PC-3 (cell line): ENCODE measurements around the gene ZNF687. TPM values are rescaled to one million over a fixed set of nuclear protein-coding genes. Genes with fewer than 3 reads are reported as not detected.
A peak's percentile ranks its signal among the peaks of the same experiment; 100 is the strongest.

Source experiments
- ATAC-seq: fragments of 200-7000 bp; cut with Tn5 transposase; 2 replicates; pipeline ENCODE4 v1.9.1; 2020; ENCODE audit warnings: mild to moderate bottlenecking, moderate library complexity
- BruUV-seq: library from RNA; stranded (reverse); fragments of 400-500 nt; replicated peaks from 2 replicates; lab custom pipeline; 2021; lab: Mats Ljungman, UMichigan
- CTCF ChIA-PET: fragments of 300-600 bp; sonication (Branson Sonifier 250); formaldehyde crosslinking; loops from one replicate; lab custom pipeline; 2022; ENCODE audit warnings: antibody characterized with exemption; lab: Charles Lee
- POLR2A ChIA-PET: fragments of 300-600 bp; sonication (Branson Sonifier 250); formaldehyde crosslinking; loops from one replicate; lab custom pipeline; 2022; ENCODE audit warnings: antibody characterized with exemption; ENCODE audit not compliant: unreplicated experiment; lab: Charles Lee
- DNase-seq: peaks from one replicate; pipeline ENCODE4 v3.0.0-alpha.2; 2015
- H2AFZ ChIP-seq: fragments of 300-600 bp; sonication (generic); 2 replicates; pipeline ENCODE4 v1.6.0; 2016; ENCODE audit warnings: antibody characterized with exemption, low read length
- H3F3A ChIP-seq: fragments of 300-600 bp; sonication (generic); one replicate; pipeline ENCODE4 v1.6.0; 2017; ENCODE audit warnings: antibody characterized with exemption, low read length, control low read depth, mild to moderate bottlenecking; ENCODE audit not compliant: unreplicated experiment
- H3K27ac ChIP-seq: fragments of 300-600 bp; sonication (generic); 2 replicates; pipeline ENCODE4 v1.5.1; 2016; ENCODE audit warnings: mild to moderate bottlenecking, low read length
- H3K27me3 ChIP-seq: fragments of 300-600 bp; sonication (generic); 2 replicates; pipeline ENCODE4 v1.6.1; 2016; ENCODE audit warnings: low read length, mixed read lengths
- H3K36me3 ChIP-seq: fragments of 300-600 bp; sonication (generic); 2 replicates; pipeline ENCODE4 v1.6.1; 2016; ENCODE audit warnings: low read depth, mixed run types, low read length, mixed read lengths
- H3K4me1 ChIP-seq: fragments of 300-600 bp; sonication (generic); 2 replicates; pipeline ENCODE4 v1.5.1; 2016; ENCODE audit warnings: low read length; ENCODE audit not compliant: insufficient read depth
- H3K4me2 ChIP-seq: fragments of 300-600 bp; sonication (generic); 2 replicates; pipeline ENCODE4 v1.6.0; 2016; ENCODE audit warnings: low read length
- H3K4me3 ChIP-seq: fragments of 300-600 bp; sonication (generic); 2 replicates; pipeline ENCODE4 v1.5.1; 2016; ENCODE audit warnings: mild to moderate bottlenecking, low read length, mixed read lengths
- H3K79me2 ChIP-seq: fragments of 300-600 bp; sonication (generic); 2 replicates; pipeline ENCODE4 v1.6.1; 2017; ENCODE audit warnings: low read length, mixed read lengths
- H3K9ac ChIP-seq: fragments of 300-600 bp; sonication (generic); 2 replicates; pipeline ENCODE4 v1.6.0; 2016; ENCODE audit warnings: mild to moderate bottlenecking, low read length
- H3K9me2 ChIP-seq: fragments of 300-600 bp; sonication (generic); replicated peaks from 2 replicates; pipeline ENCODE4 v1.6.1; 2016; ENCODE audit warnings: mixed run types, low read length, mixed read lengths
- H3K9me3 ChIP-seq: fragments of 300-600 bp; sonication (generic); 2 replicates; pipeline ENCODE4 v1.6.1; 2016; ENCODE audit warnings: low read length, mixed read lengths
- H4K20me1 ChIP-seq: fragments of 300-600 bp; sonication (generic); 2 replicates; pipeline ENCODE4 v1.6.1; 2016; ENCODE audit warnings: low read length, mixed read lengths
- CTCF ChIP-seq: fragments of 300-600 bp; sonication (generic); conservative IDR thresholded peaks from 2 replicates; pipeline ENCODE4 v1.5.1; 2017; ENCODE audit warnings: antibody characterized with exemption, low read depth, mild to moderate bottlenecking, low read length
- EZH2 ChIP-seq: fragments of 300-600 bp; sonication (generic); IDR thresholded peaks from one replicate; pipeline ENCODE4 v1.6.1; 2017; ENCODE audit warnings: antibody characterized with exemption, mild to moderate bottlenecking, low read length; ENCODE audit not compliant: unreplicated experiment
- EZH2phosphoT487 ChIP-seq: fragments of 300-600 bp; sonication (generic); IDR thresholded peaks from 2 replicates; pipeline ENCODE4 v1.6.1; 2018; ENCODE audit warnings: mild to moderate bottlenecking, antibody characterized with exemption, low read length, borderline replicate concordance
- intact Hi-C: fragments of 100-400 bp; cut with micrococcal nuclease; formaldehyde crosslinking; loops from 2 replicates; pipeline ENCODE4 v1.9.0; 2023
- total RNA-seq: library from RNA; depleted of rRNA; stranded (reverse); fragments of >200 nt; gene quantifications from 2 replicates; pipeline ENCODE4 v1.2.3, GENCODE V29; 2014

ZNF687 gene
- total RNA-seq, 1 experiment from 2014 or later: 24.6 TPM

- POLR2A ChIA-PET: interaction anchor here (1.3 kb wide), 1 partner anchor 66 kb away, joined by 5 read pairs; the partner anchor contains the start of gene VPS72
- CTCF ChIA-PET: interaction anchor here (1.0 kb wide), 1 partner anchor 156 kb away, joined by 5 read pairs; no protein-coding TSS in a partner anchor
Observed at GRCh38 chr1:151255381-151255780, 26.7 kb upstream of the ZNF687 start.

DNA sequence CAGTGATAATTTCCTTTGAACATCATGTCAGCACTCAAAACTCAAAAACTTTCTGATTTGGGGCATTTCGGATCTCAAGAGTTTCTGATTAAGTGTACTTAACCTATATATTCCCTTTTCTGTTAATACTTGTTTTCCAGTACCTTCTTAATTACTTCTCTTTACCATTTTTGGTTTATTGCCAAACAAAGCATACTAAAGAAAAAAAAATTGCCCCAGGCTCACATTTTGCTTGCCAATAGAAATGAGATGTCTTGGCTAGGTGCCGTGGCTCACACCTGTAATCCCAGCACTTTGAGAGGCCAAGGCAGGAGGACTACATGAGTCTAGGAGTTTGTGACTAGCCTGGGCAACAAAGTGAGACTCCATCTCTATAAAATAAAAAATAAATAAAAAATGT, 22.7 kb upstream of the ZNF687 start:
- no peaks in the 10 kb centered on the region; the same call in 1 of the 2 replicates for H4K20me1 ChIP-seq
- H3K27ac ChIP-seq: no peak overlapping the region
- H2AFZ ChIP-seq: no peak overlapping the region
- no TSS peak for BruUV-seq
- peaks cover 9% of the 10 kb centered on the region; the same call in 1 of the 2 replicates for H3K4me1 ChIP-seq
- peak; percentile 32 for DNase-seq
- peaks cover 19% of the 10 kb centered on the region for H3K36me3 ChIP-seq
- H3K9ac ChIP-seq: no peak overlapping the region
- intact Hi-C loops: no loop called here
- H3K4me2 ChIP-seq: no peak overlapping the region
- no peaks in the 10 kb centered on the region for H3F3A ChIP-seq
- TF ChIP-seq CTCF (no peak), EZH2 (no peak), EZH2phosphoT487 (no peak)
- no peaks in the 10 kb centered on the region for H3K9me3 ChIP-seq
- H3K27me3 ChIP-seq: no peaks in the 10 kb centered on the region
- peaks cover 78% of the 10 kb centered on the region for H3K79me2 ChIP-seq
- no peak for ATAC-seq
- H3K4me3 ChIP-seq: no peak overlapping the region
- POLR2A ChIA-PET: no interaction called here
- H3K9me2 ChIP-seq: no peaks in the 10 kb centered on the region
- CTCF ChIA-PET: no interaction called here

More at GRCh38 chr1:151255381-151255780, 26.7 kb upstream of the ZNF687 start:
- Histone ChIP-seq H3K9me3 (no peaks in the 10 kb centered on the region), H3K4me3 (peak overlapping the region; percentile 81), H3K27me3 (no peaks in the 10 kb centered on the region), H3K27ac (peak overlapping the region; percentile 75), H3K9ac (peak overlapping the region; percentile 84), H3K36me3 (peaks cover 1% of the 10 kb centered on the region), H4K20me1 (no peaks in the 10 kb centered on the region; the same call in 1 of the 2 replicates), H3K4me1 (peaks cover 9% of the 10 kb centered on the region; the same call in 1 of the 2 replicates), H3F3A (peaks cover 4% of the 10 kb centered on the region), H2AFZ (0 out of 2 replicates have a peak overlapping the region, but pooled peaks have one; percentile 65), H3K9me2 (no peaks in the 10 kb centered on the region), H3K4me2 (peak overlapping the region; percentile 84), H3K79me2 (peaks cover 57% of the 10 kb centered on the region)
- ATAC-seq (peak; percentile 10), DNase-seq (peak; percentile 24)
- BruUV-seq: no TSS peak
- intact Hi-C loops: no loop called here
- TF ChIP-seq CTCF (no peak), EZH2phosphoT487 (no peak), EZH2 (no peak)

DNA sequence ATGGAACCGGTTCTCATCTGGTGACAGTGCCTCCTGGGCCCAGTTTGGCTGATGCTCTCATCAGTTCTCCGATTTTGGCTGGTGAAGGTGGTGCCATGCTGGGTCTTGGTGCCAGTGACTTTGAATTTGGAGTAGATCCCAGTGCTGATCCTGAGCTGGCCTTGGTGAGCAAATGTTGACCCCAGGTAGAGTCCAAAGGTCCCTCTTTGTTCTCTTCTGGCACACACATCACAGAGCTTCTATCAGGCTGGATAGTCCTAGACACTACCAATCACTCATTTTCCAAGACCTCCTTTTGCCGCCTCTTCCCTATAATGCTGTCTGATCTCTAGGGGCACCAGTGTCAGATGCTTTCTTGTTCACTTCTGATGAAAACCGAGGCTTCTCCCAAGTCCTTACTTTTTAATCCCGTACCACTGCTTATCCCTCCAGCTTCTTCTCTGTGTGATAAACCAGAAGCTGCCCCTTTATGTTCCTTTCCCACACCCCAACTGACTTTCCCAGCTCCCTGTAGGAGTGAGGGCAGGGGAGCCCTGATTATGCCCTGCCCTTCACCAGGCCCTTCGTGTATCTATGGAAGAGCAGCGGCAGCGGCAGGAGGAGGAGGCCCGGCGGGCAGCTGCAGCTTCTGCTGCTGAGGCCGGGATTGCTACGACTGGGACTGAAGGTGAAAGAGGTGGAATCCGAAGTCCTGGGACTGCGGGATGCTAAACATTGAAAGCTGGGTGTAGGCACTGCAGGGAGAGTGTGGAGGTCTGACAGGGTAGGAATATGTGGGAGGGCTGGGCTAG, 16.5 kb upstream of the ZNF687 start:
- intact Hi-C loops: no loop called here
- Histone ChIP-seq H3K27me3 (no peaks in the 10 kb centered on the region), H3K4me1 (no peaks in the 10 kb centered on the region), H3K36me3 (peaks cover 61% of the 10 kb centered on the region), H3K27ac (no peak overlapping the region), H4K20me1 (no peaks in the 10 kb centered on the region), H3K9me2 (no peaks in the 10 kb centered on the region), H3K79me2 (peaks cover 17% of the 10 kb centered on the region), H3K9ac (no peak overlapping the region), H2AFZ (no peak overlapping the region), H3F3A (no peaks in the 10 kb centered on the region), H3K4me3 (no peak overlapping the region), H3K9me3 (no peaks in the 10 kb centered on the region), H3K4me2 (no peak overlapping the region)
- TF ChIP-seq EZH2 (no peak), CTCF (no peak), EZH2phosphoT487 (no peak)
- CTCF ChIA-PET: no interaction called here
- no peak for DNase-seq
- no peak for ATAC-seq
- TSS peak; percentile 35 for BruUV-seq
- POLR2A ChIA-PET: no interaction called here
